Measurements from ENCODE around the gene PPM1L. TPM values are rescaled to one million over a fixed set of nuclear protein-coding genes. Genes with fewer than 3 reads are reported as not detected.

Gene PPM1L
- total and polyA plus RNA-seq, 2 of the 13 experiments (the other 11 are each of a cell fraction or from before 2014, with no cell fraction given): 0.22 to 1.4 TPM

- TF ChIP-seq ARID5B (CRISPR knock-in tag; IDR thresholded peaks at IDR 0.05) (peak; percentile 84), PHF21A (CRISPR knock-in tag; IDR thresholded peaks at IDR 0.05) (peak; percentile 82), ZFP90 (CRISPR knock-in tag; IDR thresholded peaks at IDR 0.05; ENCODE audit: borderline replicate concordance) (0 out of 2 replicates have a peak, but pooled peaks have one; percentile 1), FOXK2 (IDR thresholded peaks at IDR 0.05) (no peak), ETV5 (CRISPR knock-in tag; IDR thresholded peaks at IDR 0.05; ENCODE audit: borderline replicate concordance) (peak; percentile 50; the same call in 1 of the 2 replicates), ZNF264 (CRISPR knock-in tag; IDR thresholded peaks at IDR 0.05) (peak; percentile 75; the same call in 1 of the 2 replicates), DPF2 (CRISPR knock-in tag; IDR thresholded peaks at IDR 0.05; ENCODE audit: borderline replicate concordance, low read depth) (peak; percentile 44; the same call in 1 of the 2 replicates), SIX1 (CRISPR knock-in tag; IDR thresholded peaks at IDR 0.05; ENCODE audit: borderline replicate concordance) (0 out of 2 replicates have a peak, but pooled peaks have one; percentile 20), IKZF5 (CRISPR knock-in tag; IDR thresholded peaks at IDR 0.05) (0 out of 2 replicates have a peak, but pooled peaks have one; percentile 31), ZMYM4 (CRISPR knock-in tag; IDR thresholded peaks at IDR 0.05) (peak; percentile 85), MEIS2 (CRISPR knock-in tag; IDR thresholded peaks at IDR 0.05) (no peak), TFE3 (CRISPR knock-in tag; IDR thresholded peaks at IDR 0.05) (0 out of 2 replicates have a peak, but pooled peaks have one; percentile 19), MED1 (CRISPR knock-in tag; IDR thresholded peaks at IDR 0.05) (peak; percentile 61), NR2F1 (CRISPR knock-in tag; IDR thresholded peaks at IDR 0.05) (peak in 1 of 2 experiments; percentile 36; a peak in 2 of 4 replicates), NFAT5 (CRISPR knock-in tag; IDR thresholded peaks at IDR 0.05) (no peak), ZSCAN5A (CRISPR knock-in tag; IDR thresholded peaks at IDR 0.05; ENCODE audit: borderline replicate concordance) (peak; percentile 24; the same call in 1 of the 2 replicates)
These were observed 192.2 kb downstream of the PPM1L start (continued) for GRCh38 chr3:160948273-160948672.

Measured in HepG2 (cell line).